Parathyroid adenoma (tissue), 2 donors: ENCODE results near the gene AQP3.

Experiments
- H2AFZ ChIP-seq: fragments of 300-600 bp; sonication (generic); one replicate; pipeline ENCODE4 v1.7.0; 2017; ENCODE audit warnings: antibody characterized with exemption, mild to moderate bottlenecking
- H3K27ac ChIP-seq: fragments of 300-600 bp; sonication (generic); one replicate; pipeline ENCODE4 v1.7.0; 2017
- H3K27me3 ChIP-seq: fragments of 300-600 bp; sonication (generic); one replicate; pipeline ENCODE4 v1.7.0; 2017; ENCODE audit warnings: low read length; ENCODE audit not compliant: control insufficient read depth, insufficient read depth
- H3K36me3 ChIP-seq: fragments of 300-600 bp; sonication (generic); one replicate; pipeline ENCODE4 v1.7.0; 2017; ENCODE audit warnings: low read length; ENCODE audit not compliant: control insufficient read depth, insufficient read depth
- H3K4me1 ChIP-seq: fragments of 300-600 bp; sonication (generic); one replicate; pipeline ENCODE4 v1.7.0; 2017; ENCODE audit warnings: control low read depth
- H3K4me2 ChIP-seq: fragments of 300-600 bp; sonication (generic); one replicate; pipeline ENCODE4 v1.7.0; 2017; ENCODE audit warnings: low read length
- H3K4me3 ChIP-seq: fragments of 300-600 bp; sonication (generic); one replicate; pipeline ENCODE4 v1.7.0; 2017; ENCODE audit warnings: low read depth, low read length
- H3K79me2 ChIP-seq: fragments of 300-600 bp; sonication (generic); one replicate; pipeline ENCODE4 v1.7.0; 2017; ENCODE audit warnings: control low read depth
- H3K9ac ChIP-seq: fragments of 300-600 bp; sonication (generic); one replicate; pipeline ENCODE4 v1.7.0; 2017; ENCODE audit warnings: mild to moderate bottlenecking
- H3K9me3 ChIP-seq: fragments of 300-600 bp; sonication (generic); one replicate; pipeline ENCODE4 v1.7.0; 2017; ENCODE audit warnings: low read length; ENCODE audit not compliant: control insufficient read depth
- TF ChIP-seq, protein P1 (sequence below): fragments of 300-600 bp; sonication (generic); IDR thresholded peaks from one replicate; pipeline ENCODE4 v1.7.0; 2017; ENCODE audit warnings: antibody characterized with exemption, mild to moderate bottlenecking
- donor health status: primary hyperparathyroidism.

Gene AQP3

DNA sequence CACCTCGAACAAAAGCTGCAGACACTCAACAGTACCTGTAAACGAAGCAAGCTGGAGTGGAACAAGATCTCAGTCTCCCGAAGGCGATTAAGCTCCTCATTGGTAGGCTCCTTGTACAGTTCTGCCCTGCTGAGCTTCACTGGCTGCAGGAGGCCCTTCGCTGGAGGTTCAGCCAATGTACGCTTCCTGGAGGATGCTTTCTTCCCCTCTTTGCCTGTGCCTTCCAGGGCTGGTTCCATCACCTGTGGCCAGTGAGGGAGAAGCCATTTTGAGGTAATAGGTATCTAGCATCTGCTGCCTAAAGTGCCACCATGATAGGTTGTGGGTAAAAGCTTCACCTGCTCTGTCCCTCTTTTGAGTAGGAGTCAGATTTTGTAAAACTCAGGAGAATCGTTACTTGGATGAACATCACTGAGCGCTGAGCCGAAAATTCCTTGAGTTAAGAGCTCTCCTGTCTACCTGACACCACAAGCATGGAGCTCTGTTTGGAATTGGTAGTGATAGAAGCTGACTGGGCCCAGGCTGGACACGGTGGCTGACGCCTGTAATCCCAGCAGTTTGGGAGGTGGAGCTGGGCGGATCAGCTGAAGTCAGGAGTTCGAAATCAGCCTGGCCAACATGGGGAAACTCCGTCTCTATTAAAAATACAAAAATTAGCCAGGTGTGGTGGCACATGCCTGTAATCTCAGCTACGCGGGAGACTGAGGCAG lies 24.9 kb upstream of the AQP3 start:
- Histone ChIP-seq H3K79me2 (peaks cover 2% of the 10 kb centered on the region), H3K4me2 (no peak overlapping the region), H2AFZ (no peak overlapping the region), H3K27ac (no peak overlapping the region), H3K27me3 (no peaks in the 10 kb centered on the region), H3K4me3 (no peak overlapping the region), H3K4me1 (no peaks in the 10 kb centered on the region), H3K9me3 (no peaks in the 10 kb centered on the region), H3K9ac (no peak overlapping the region), H3K36me3 (no peaks in the 10 kb centered on the region)
- TF ChIP-seq, protein P1, sequence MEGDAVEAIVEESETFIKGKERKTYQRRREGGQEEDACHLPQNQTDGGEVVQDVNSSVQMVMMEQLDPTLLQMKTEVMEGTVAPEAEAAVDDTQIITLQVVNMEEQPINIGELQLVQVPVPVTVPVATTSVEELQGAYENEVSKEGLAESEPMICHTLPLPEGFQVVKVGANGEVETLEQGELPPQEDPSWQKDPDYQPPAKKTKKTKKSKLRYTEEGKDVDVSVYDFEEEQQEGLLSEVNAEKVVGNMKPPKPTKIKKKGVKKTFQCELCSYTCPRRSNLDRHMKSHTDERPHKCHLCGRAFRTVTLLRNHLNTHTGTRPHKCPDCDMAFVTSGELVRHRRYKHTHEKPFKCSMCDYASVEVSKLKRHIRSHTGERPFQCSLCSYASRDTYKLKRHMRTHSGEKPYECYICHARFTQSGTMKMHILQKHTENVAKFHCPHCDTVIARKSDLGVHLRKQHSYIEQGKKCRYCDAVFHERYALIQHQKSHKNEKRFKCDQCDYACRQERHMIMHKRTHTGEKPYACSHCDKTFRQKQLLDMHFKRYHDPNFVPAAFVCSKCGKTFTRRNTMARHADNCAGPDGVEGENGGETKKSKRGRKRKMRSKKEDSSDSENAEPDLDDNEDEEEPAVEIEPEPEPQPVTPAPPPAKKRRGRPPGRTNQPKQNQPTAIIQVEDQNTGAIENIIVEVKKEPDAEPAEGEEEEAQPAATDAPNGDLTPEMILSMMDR: no peak

- Histone ChIP-seq H3K27ac (no peak overlapping the region), H3K79me2 (peaks cover 2% of the 10 kb centered on the region), H2AFZ (no peak overlapping the region), H3K4me1 (no peaks in the 10 kb centered on the region), H3K4me3 (no peak overlapping the region), H3K9me3 (no peaks in the 10 kb centered on the region), H3K4me2 (no peak overlapping the region), H3K9ac (no peak overlapping the region), H3K36me3 (no peaks in the 10 kb centered on the region), H3K27me3 (no peaks in the 10 kb centered on the region)
- TF ChIP-seq, protein P1: no peak
Measured at GRCh38 chr9:33471361-33471760, 24.0 kb upstream of the AQP3 start.

GRCh38 chr9:33469891-33470290 lies 22.5 kb upstream of the AQP3 start:
- Histone ChIP-seq H3K79me2 (peaks cover 2% of the 10 kb centered on the region), H3K4me2 (no peak overlapping the region), H3K27ac (no peak overlapping the region), H3K36me3 (no peaks in the 10 kb centered on the region), H3K9me3 (no peaks in the 10 kb centered on the region), H3K4me3 (no peak overlapping the region), H3K9ac (no peak overlapping the region), H3K4me1 (no peaks in the 10 kb centered on the region), H3K27me3 (no peaks in the 10 kb centered on the region), H2AFZ (no peak overlapping the region)
- TF ChIP-seq, protein P1: no peak

DNA sequence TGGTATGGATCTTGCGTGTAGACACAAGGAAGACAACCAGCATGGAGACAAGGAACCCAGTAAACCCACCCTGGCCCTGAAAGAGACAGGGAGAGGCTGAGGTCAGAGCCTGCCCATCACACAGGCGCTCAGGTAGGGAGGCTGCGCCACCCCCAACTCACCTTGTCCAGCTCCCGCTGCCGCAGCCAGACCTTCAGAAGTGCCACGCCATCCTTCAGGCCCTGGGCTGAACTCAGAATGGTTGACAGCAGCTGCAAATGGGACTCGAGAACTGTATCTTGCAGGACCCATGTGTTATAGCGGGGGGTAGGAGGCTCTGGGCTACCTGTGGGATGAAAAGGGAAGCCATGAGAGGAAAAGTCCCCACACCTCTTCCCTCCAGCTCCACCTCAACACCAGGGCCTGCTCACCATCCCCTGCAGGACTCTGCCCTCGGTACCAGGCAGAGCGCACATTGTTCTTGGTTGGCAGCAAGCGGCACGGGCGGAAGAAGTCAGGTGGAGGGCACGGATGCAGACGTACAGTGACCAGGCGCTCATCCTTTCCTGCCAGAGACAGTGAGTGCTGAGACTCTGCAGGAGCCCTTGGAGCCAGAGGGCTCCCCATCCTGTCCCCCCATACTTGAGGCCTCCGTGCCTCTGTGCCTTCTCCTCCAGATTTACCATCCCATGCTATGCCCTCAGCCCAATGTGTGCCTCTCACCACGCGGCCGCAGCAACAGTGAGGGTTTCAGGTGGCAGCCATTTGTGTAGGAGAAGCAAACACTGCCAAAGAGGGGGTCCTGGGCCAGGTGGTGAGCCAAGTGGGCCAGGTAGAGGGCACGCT lies 21.6 kb upstream of the AQP3 start:
- Histone ChIP-seq H3K9ac (no peak overlapping the region), H3K79me2 (peaks cover 2% of the 10 kb centered on the region), H3K27me3 (no peaks in the 10 kb centered on the region), H2AFZ (no peak overlapping the region), H3K4me2 (no peak overlapping the region), H3K9me3 (no peaks in the 10 kb centered on the region), H3K27ac (no peak overlapping the region), H3K4me3 (no peak overlapping the region), H3K4me1 (no peaks in the 10 kb centered on the region), H3K36me3 (no peaks in the 10 kb centered on the region)
- TF ChIP-seq, protein P1: no peak
